IPS-15b (cell line): ENCODE data around the gene ATP10B.

Experiments used
- H3K27me3 ChIP-seq: one replicate; pipeline ENCODE4 v1.6.1; 2013; ENCODE audit warnings: low read length; ENCODE audit not compliant: control insufficient read depth, insufficient read depth
- H3K36me3 ChIP-seq: one replicate; pipeline ENCODE4 v1.6.1; 2013; ENCODE audit warnings: low read length; ENCODE audit not compliant: control insufficient read depth, insufficient read depth
- H3K4me1 ChIP-seq: one replicate; pipeline ENCODE4 v1.6.1; 2013; ENCODE audit warnings: mild to moderate bottlenecking, low read length; ENCODE audit not compliant: control insufficient read depth, insufficient read depth
- H3K4me3 ChIP-seq: one replicate; pipeline ENCODE4 v1.5.1; 2013; ENCODE audit warnings: low read depth, low read length
- H3K9ac ChIP-seq: one replicate; pipeline ENCODE4 v1.6.1; 2013; ENCODE audit warnings: low read depth, mild to moderate bottlenecking, low read length
- H3K9me3 ChIP-seq: one replicate; pipeline ENCODE4 v1.6.1; 2013; ENCODE audit warnings: mild to moderate bottlenecking, low read length; ENCODE audit not compliant: control insufficient read depth, insufficient read depth

The ATP10B gene

DNA sequence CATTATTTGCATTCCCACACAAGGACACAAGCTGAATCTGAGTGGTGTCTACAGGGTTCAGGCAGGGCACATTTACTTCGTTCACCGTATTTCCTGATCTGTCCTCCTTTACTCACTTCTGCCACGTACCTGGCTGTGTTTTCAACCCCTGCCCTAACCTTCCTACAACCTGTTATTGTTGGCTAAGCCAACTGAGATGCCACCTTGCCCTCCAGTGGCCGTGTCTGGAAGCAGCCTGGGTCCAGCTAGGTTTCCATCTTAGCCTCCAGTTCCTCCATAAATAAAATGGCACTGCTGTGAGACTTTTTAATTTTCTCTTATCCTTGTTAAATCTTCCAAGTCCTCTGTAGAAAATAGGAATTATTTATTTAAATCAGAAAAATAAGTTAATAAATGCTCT lies 64.8 kb downstream of the ATP10B start:
- no peaks in the 10 kb centered on the region for H3K36me3 ChIP-seq
- H3K9me3 ChIP-seq = no peaks in the 10 kb centered on the region
- H3K4me3 ChIP-seq = no peak overlapping the region
- H3K27me3 ChIP-seq = no peaks in the 10 kb centered on the region
- no peaks in the 10 kb centered on the region for H3K4me1 ChIP-seq
- H3K9ac ChIP-seq = no peak overlapping the region

DNA sequence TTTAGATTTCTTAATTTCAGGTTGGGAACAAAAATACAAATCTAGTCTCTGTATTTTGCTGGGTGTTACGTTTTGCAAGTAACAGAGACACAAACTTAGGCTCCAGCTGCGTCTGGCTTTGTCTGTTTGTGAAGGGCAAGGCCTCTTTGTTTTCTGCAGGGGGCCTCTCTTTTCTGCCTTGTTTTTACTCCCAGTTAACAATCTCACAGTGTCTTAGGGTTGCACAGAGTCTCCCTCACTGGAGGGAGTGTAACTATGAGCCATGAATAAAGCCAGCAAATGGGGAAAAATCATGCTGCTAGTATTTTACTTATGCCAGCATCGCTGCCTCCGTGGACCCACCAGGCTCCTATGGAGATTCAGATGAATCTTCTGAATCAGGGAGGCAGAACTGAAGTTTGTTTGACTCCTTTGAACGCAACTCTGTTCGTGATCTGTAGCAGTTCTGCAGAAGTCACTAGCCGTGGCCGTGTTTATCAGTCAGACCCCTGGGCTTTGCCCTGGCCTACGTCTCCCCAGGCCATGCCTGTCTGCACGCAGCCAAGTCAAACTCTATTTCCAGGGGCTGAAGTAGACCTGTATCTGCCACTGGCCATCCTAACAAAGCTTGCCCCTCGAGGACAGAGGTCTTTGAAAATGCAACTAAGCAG lies 77.2 kb downstream of the ATP10B start:
- Histone ChIP-seq H3K9me3 (no peaks in the 10 kb centered on the region), H3K9ac (no peak overlapping the region), H3K27me3 (no peaks in the 10 kb centered on the region), H3K36me3 (no peaks in the 10 kb centered on the region), H3K4me1 (peaks cover 13% of the 10 kb centered on the region), H3K4me3 (no peak overlapping the region)

DNA sequence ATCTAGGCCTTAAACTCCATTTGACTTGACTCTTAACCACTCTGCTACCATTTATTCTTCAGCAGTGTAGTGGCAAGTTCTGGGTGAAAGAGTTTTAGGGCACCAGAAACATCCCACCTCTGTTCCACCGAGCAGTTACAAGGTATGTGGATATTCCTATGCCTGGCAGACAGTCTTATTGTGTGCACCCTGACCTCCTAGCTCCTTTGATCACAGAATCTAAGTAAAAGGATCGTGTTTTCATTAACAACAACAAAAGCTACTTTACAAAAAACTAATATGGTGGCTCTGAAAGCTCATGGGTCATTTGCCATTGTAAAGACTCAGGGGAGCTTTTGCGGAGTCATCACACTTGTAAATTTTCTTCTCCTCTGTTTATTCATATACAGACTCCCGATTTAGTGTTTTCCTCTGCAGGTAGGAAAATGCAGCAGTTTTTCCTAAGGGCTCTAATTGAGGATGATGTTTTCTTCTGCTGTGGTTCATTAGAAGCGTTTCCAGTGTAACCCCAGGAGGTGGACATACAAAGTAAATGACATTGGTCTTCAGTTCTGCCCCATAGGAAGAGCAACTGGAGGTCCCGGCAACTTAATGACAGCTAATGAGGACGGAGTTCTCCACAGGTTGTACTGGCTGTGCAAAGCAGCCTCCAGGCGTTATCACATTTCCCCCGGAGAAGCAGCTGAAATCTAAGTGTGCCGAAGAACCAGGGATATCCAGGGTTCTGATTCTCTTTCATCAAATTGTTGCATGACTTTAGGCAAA lies 78.2 kb downstream of the ATP10B start:
- Histone ChIP-seq H3K4me1 (peaks cover 13% of the 10 kb centered on the region), H3K27me3 (no peaks in the 10 kb centered on the region), H3K9me3 (no peaks in the 10 kb centered on the region), H3K36me3 (no peaks in the 10 kb centered on the region), H3K4me3 (no peak overlapping the region), H3K9ac (no peak overlapping the region)

DNA sequence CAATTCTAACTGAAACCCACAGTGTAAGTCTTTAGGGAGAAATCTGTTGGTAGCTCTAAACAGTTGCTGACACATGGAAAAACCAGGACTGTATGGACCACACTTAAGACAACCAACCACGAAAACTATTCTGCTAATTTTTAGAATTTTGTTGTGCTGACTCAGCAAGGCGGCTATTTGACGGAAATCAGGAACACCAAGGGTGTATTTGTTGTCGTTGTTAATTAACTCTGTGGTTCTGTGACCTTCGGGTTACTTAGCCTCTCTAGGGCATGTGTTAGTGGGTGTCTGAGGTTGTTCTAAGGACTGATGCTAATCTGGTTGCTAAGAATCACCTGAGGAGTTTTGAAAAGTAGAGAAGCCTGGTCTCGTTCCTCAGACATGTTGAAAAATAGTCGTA lies 79.2 kb downstream of the ATP10B start:
- Histone ChIP-seq H3K4me3 (no peak overlapping the region), H3K4me1 (peaks cover 13% of the 10 kb centered on the region), H3K36me3 (no peaks in the 10 kb centered on the region), H3K27me3 (no peaks in the 10 kb centered on the region), H3K9ac (no peak overlapping the region), H3K9me3 (no peaks in the 10 kb centered on the region)

DNA sequence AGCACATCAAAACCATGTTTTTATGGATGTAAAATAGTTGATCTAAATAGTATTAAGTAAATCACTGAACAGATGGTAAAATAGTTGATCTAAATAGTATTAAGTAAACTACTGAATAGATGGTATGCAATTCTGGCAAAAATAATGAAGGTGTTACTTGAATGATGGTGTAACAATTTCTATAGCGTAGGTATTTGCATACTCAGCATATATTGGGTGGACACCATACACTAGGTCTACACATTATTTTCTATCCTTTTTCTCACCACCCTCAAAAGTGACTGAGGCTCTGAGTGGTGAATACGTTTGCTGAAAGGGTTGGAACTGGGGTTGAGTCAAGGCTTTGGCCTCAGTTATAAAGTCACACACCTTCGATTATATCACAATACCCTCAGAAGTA lies 81.3 kb downstream of the ATP10B start:
- no peaks in the 10 kb centered on the region for H3K27me3 ChIP-seq
- no peaks in the 10 kb centered on the region for H3K9me3 ChIP-seq
- H3K36me3 ChIP-seq = no peaks in the 10 kb centered on the region
- H3K4me3 ChIP-seq = no peak overlapping the region
- peaks cover 13% of the 10 kb centered on the region for H3K4me1 ChIP-seq
- no peak overlapping the region for H3K9ac ChIP-seq

DNA sequence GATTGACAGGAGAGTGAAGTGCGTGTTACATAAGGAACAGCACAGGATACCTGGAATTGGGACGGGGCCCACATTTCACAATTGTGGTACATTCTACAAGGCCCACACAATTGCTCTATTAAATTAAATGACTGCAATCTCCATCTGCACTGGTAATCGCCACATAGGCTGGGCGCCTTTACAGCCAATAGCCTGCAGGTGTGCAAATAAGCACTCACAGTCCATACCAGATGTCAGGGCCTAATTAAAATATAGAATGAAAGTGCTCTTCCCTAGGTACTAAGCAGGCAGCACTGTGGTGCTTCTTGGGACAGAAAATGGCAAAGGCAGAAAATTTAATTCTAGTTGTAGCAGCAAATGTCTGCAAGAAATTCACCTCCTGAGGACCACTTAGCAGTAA lies 82.7 kb downstream of the ATP10B start:
- H3K36me3 ChIP-seq = no peaks in the 10 kb centered on the region
- H3K4me3 ChIP-seq = no peak overlapping the region
- no peaks in the 10 kb centered on the region for H3K27me3 ChIP-seq
- no peaks in the 10 kb centered on the region for H3K9me3 ChIP-seq
- no peak overlapping the region for H3K9ac ChIP-seq
- H3K4me1 ChIP-seq = peaks cover 7% of the 10 kb centered on the region

DNA sequence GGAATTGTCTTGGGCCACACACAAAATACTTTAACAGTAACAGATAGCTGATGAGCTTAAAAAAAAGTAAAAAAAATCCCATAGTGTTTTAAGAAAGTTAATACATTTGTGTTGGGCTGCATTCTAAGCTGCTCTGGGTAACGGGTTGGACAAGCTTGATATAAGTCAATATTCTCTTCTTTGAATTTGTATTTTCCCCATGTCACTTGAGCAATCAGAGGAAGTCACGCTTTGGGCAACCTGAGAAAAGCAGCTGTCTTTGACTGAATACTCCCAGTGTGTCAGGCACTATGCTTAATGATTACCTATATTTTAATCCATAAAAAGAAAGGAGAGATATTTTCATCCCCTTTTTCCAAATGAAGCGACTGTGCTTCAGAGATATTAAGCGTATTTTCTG lies 84.9 kb downstream of the ATP10B start:
- no peaks in the 10 kb centered on the region for H3K27me3 ChIP-seq
- H3K4me3 ChIP-seq = no peak overlapping the region
- H3K9ac ChIP-seq = no peak overlapping the region
- no peaks in the 10 kb centered on the region for H3K4me1 ChIP-seq
- no peaks in the 10 kb centered on the region for H3K36me3 ChIP-seq
- no peaks in the 10 kb centered on the region for H3K9me3 ChIP-seq

DNA sequence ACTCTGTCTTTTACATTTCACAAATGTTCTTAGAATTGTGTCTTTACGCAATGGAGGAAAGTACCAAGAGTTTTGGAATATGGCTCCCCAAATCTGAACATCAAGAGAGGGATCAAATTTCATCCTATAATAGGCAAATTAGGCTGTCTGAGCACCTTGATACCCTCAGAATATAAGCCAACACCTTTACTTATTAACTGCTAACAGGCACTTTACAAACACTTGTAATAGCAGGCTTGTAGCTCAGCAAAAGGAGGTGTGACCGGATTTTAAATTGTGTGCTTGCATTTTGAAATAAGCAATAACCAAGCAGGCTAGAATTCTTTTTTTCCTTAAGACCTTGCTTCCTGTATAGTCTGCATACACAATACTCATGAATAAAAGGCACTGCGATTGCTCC lies 92.0 kb downstream of the ATP10B start:
- H3K36me3 ChIP-seq = no peaks in the 10 kb centered on the region
- no peaks in the 10 kb centered on the region for H3K27me3 ChIP-seq
- no peak overlapping the region for H3K4me3 ChIP-seq
- no peak overlapping the region for H3K9ac ChIP-seq
- no peaks in the 10 kb centered on the region for H3K9me3 ChIP-seq
- H3K4me1 ChIP-seq = no peaks in the 10 kb centered on the region

DNA sequence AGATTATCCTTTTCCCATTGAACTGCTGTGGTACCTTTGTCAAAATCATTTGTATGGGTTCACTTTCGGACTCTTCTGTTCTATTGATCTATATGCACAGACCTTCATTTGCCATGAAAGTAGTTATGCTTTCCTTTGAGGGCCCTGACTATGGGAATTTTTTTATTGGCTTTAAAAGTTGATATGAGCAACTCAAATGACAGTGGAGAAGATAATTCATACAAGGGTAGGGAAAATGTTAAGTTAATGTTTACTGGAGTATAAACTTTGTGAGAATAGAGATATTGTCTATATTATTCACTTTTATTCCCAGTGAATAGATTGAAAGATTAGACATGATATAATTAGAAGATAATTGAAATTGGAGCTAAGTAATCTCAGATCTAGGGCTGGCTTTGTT lies 94.8 kb downstream of the ATP10B start:
- Histone ChIP-seq H3K36me3 (no peaks in the 10 kb centered on the region), H3K27me3 (no peaks in the 10 kb centered on the region), H3K9ac (no peak overlapping the region), H3K4me1 (no peaks in the 10 kb centered on the region), H3K9me3 (no peaks in the 10 kb centered on the region), H3K4me3 (no peak overlapping the region)

DNA sequence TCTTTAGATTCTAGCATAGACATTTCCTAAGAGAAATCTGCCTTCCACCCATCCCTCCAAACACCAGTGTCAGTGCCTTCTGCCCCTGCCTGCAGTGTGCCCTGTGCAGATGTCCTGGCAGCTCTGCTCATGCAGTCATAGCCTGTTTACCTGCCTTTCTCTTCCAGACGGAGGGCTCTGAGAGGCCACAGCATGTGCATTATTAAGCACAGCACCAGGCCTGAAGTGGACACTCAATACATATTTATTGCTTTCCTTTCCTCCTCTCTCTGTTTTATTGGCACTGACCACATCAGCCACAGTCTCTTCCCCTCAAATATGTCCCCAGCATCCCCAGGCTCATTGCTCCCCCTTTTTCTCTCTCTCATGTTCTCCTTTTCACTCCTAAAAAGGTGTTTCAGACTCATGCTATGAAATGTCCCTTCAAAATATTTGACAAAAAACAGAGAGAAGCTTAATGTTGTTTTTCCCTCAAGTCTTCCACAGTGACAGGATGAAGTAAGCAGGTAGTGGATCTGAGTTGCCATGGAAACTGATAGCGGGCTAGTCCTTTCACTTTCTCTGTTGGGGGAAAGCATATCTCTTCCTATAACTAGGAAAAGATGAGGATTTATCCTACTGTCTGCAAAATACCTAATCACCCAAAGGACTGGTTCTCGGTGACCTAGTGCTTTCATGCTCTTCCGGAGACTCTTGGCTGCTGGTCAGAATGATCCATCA lies 100.9 kb downstream of the ATP10B start:
- Histone ChIP-seq H3K36me3 (no peaks in the 10 kb centered on the region), H3K27me3 (no peaks in the 10 kb centered on the region), H3K9ac (no peak overlapping the region), H3K4me1 (no peaks in the 10 kb centered on the region), H3K4me3 (no peak overlapping the region), H3K9me3 (no peaks in the 10 kb centered on the region)

DNA sequence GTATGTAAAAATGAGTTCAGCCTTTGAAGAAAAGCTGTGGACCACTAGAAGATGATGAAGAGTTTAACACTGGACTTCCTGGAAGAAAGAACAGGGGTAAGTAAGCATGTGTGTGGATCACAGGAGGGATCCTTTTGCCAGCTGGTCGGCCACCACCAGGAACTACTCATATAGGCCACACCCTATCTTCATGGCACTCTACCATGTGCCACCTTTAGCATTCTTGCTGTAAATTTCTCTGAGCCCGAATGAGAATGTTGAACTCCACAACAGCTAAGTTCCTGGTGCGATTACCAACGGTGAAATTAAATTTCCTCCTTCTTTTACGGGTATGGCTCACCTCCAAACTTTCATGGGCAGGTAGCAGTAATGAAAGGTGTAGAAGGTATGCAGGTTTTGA lies 102.3 kb downstream of the ATP10B start:
- H3K36me3 ChIP-seq = no peaks in the 10 kb centered on the region
- no peaks in the 10 kb centered on the region for H3K27me3 ChIP-seq
- no peaks in the 10 kb centered on the region for H3K4me1 ChIP-seq
- H3K4me3 ChIP-seq = no peak overlapping the region
- H3K9me3 ChIP-seq = no peaks in the 10 kb centered on the region
- H3K9ac ChIP-seq = no peak overlapping the region

DNA sequence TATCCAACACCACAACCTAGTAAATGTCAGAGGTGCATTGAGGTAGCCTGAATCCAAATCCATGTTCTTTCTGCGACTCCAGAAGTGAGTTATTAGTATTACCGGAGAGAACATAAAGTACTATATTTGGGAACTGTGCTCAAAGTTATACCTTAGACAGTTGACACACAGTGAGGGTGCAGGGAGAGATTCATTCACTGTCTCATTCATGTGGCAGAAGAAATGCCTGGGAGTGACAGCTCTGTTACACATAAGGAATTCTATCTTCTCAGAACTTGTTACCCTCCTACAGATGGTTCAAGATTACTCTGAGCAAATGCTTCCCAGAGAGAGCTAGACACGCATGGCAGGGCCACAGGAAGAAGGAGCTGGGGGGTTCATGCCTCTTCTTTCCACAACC lies 103.0 kb downstream of the ATP10B start:
- no peaks in the 10 kb centered on the region for H3K36me3 ChIP-seq
- no peaks in the 10 kb centered on the region for H3K9me3 ChIP-seq
- H3K27me3 ChIP-seq = no peaks in the 10 kb centered on the region
- no peaks in the 10 kb centered on the region for H3K4me1 ChIP-seq
- no peak overlapping the region for H3K9ac ChIP-seq
- no peak overlapping the region for H3K4me3 ChIP-seq
